Naive B cell (primary cell): ENCODE measurements around the gene DNAJC1. TPM values are rescaled to one million over a fixed set of nuclear protein-coding genes. Genes with fewer than 3 reads are reported as not detected.

ENCODE experiments used
- ATAC-seq, 2 donors: fragments of 150-1000 bp; cut with Tn5 transposase; 2 replicates each; pipeline ENCODE4 v1.10.0; 2021; ENCODE audit warnings: low read depth in 2 of 2, mild to moderate bottlenecking in 2 of 2, moderate library complexity in 2 of 2
- DNase-seq: peaks from one replicate; pipeline ENCODE4 v3.0.0; 2022
- H3K27ac Mint-ChIP-seq, 6 donors: one replicate each; pipeline ENCODE4 v1.8.0; 2020 to 2022; ENCODE audit warnings: mild to moderate bottlenecking in 6 of 6, mixed read lengths in 6 of 6, moderate library complexity in 5 of 6, inconsistent platforms in 2 of 6
- H3K27me3 Mint-ChIP-seq, 3 donors: one replicate each; pipeline ENCODE4 v1.8.0; 2021 to 2022; ENCODE audit warnings: mixed read lengths in 3 of 3, mild to moderate bottlenecking in 1 of 3
- H3K36me3 Mint-ChIP-seq, 2 donors: one replicate each; pipeline ENCODE4 v1.8.0; 2020 to 2022; ENCODE audit warnings: mixed read lengths in 2 of 2, inconsistent platforms in 1 of 2, mild to moderate bottlenecking in 1 of 2
- H3K4me1 Mint-ChIP-seq, 3 donors: one replicate each; pipeline ENCODE4 v1.8.0; 2020 to 2022; ENCODE audit warnings: mixed read lengths in 3 of 3, inconsistent platforms in 1 of 3, mild to moderate bottlenecking in 1 of 3, moderate library complexity in 1 of 3
- H3K4me3 Mint-ChIP-seq, 8 donors: one replicate each; pipeline ENCODE4 v1.8.0; 2020 to 2022; ENCODE audit warnings: mild to moderate bottlenecking in 8 of 8, mixed read lengths in 8 of 8, moderate library complexity in 8 of 8, inconsistent platforms in 2 of 8
- H3K9me3 Mint-ChIP-seq, 7 donors: one replicate each; pipeline ENCODE4 v1.8.0; 2020 to 2022; ENCODE audit warnings: mixed read lengths in 7 of 7, mild to moderate bottlenecking in 5 of 7, inconsistent platforms in 2 of 7, moderate library complexity in 1 of 7
- polyA plus RNA-seq, 6 donors: library from polyadenylated mRNA; unstranded; fragments of 300-500 nt; fragmentation: Illumina TruSeq; gene quantifications; one replicate each; pipeline ENCODE4 v1.2.3, GENCODE V29; 2021; ENCODE audit warnings: low read depth in 6 of 6

DNAJC1 gene
- polyA plus RNA-seq, 6 donors from 2014 or later, result 9.1 to 19.5 (median 14.5) TPM

GRCh38 chr10:21753497-21754270 is 249.8 kb downstream of the DNAJC1 start:
- ATAC-seq (no peak), DNase-seq (no peak)
- Mint-ChIP-seq H3K9me3 (no peaks in the 10 kb centered on the region), H3K36me3 (peaks cover 3 to 12% of the 10 kb centered on the region in 2 donors), H3K4me3 (no peak overlapping the region), H3K27ac (peak overlapping the region in 2 of 6 donors; percentile 32 to 85), H3K27me3 (no peaks in the 10 kb centered on the region), H3K4me1 (no peaks in the 10 kb centered on the region)

GRCh38 chr10:21751341-21752310 is 251.9 kb downstream of the DNAJC1 start:
- no peak for ATAC-seq
- Mint-ChIP-seq H3K27ac (no peak overlapping the region), H3K27me3 (no peaks in the 10 kb centered on the region), H3K9me3 (no peaks in the 10 kb centered on the region), H3K36me3 (peaks cover 0 to 9% of the 10 kb centered on the region in 2 donors), H3K4me3 (no peak overlapping the region), H3K4me1 (no peaks in the 10 kb centered on the region)
- DNase-seq, result no peak

GRCh38 chr10:21750424-21750823 is 253.1 kb downstream of the DNAJC1 start:
- H3K27me3 Mint-ChIP-seq, result no peaks in the 10 kb centered on the region
- H3K4me1 Mint-ChIP-seq, result peaks cover 0 to 5% (median 4%) of the 10 kb centered on the region in 3 donors
- ATAC-seq (no peak), DNase-seq (no peak)
- no peak overlapping the region for H3K4me3 Mint-ChIP-seq
- no peak overlapping the region for H3K27ac Mint-ChIP-seq
- no peaks in the 10 kb centered on the region for H3K36me3 Mint-ChIP-seq
- no peaks in the 10 kb centered on the region for H3K9me3 Mint-ChIP-seq

- Mint-ChIP-seq H3K4me3 (no peak overlapping the region), H3K4me1 (peaks cover 0 to 5% (median 4%) of the 10 kb centered on the region in 3 donors), H3K36me3 (no peaks in the 10 kb centered on the region), H3K27me3 (no peaks in the 10 kb centered on the region), H3K27ac (no peak overlapping the region), H3K9me3 (no peaks in the 10 kb centered on the region)
- no peak for DNase-seq
- no peak for ATAC-seq
These were observed 253.7 kb downstream of the DNAJC1 start for GRCh38 chr10:21749788-21750187.

GRCh38 chr10:21747809-21748208 is 255.7 kb downstream of the DNAJC1 start:
- DNase-seq, result no peak
- Mint-ChIP-seq H3K9me3 (no peaks in the 10 kb centered on the region), H3K27ac (peak overlapping the region in 1 of 6 donors; percentile 21), H3K36me3 (no peaks in the 10 kb centered on the region), H3K4me3 (no peak overlapping the region), H3K4me1 (peaks cover 0 to 5% (median 4%) of the 10 kb centered on the region in 3 donors), H3K27me3 (no peaks in the 10 kb centered on the region)
- no peak for ATAC-seq

GRCh38 chr10:21746118-21746517 is 257.4 kb downstream of the DNAJC1 start:
- Mint-ChIP-seq H3K4me1 (peaks cover 0 to 5% (median 4%) of the 10 kb centered on the region in 3 donors), H3K36me3 (no peaks in the 10 kb centered on the region), H3K27ac (peak overlapping the region in 1 of 6 donors; percentile 58), H3K27me3 (no peaks in the 10 kb centered on the region), H3K4me3 (no peak overlapping the region), H3K9me3 (no peaks in the 10 kb centered on the region)
- ATAC-seq (no peak), DNase-seq (no peak)

- no peak for ATAC-seq
- H3K27ac Mint-ChIP-seq, result peak overlapping the region in 1 of 6 donors; percentile 42
- H3K36me3 Mint-ChIP-seq, result peaks cover 4 to 6% of the 10 kb centered on the region in 2 donors
- no peak overlapping the region for H3K4me3 Mint-ChIP-seq
- DNase-seq, result no peak
- H3K27me3 Mint-ChIP-seq, result no peaks in the 10 kb centered on the region
- H3K9me3 Mint-ChIP-seq, result no peaks in the 10 kb centered on the region
- peaks cover 0 to 6% (median 5%) of the 10 kb centered on the region in 3 donors for H3K4me1 Mint-ChIP-seq
These were observed 259.3 kb downstream of the DNAJC1 start for GRCh38 chr10:21744223-21744622.

GRCh38 chr10:21742740-21743412 is 260.7 kb downstream of the DNAJC1 start:
- Mint-ChIP-seq H3K4me3 (no peak overlapping the region), H3K27ac (no peak overlapping the region), H3K36me3 (peaks cover 6 to 13% of the 10 kb centered on the region in 2 donors), H3K27me3 (no peaks in the 10 kb centered on the region), H3K4me1 (peaks cover 0 to 12% (median 5%) of the 10 kb centered on the region in 3 donors), H3K9me3 (no peaks in the 10 kb centered on the region)
- DNase-seq (no peak), ATAC-seq (no peak)

- Mint-ChIP-seq H3K4me1 (peaks cover 2 to 22% (median 11%) of the 10 kb centered on the region in 3 donors), H3K9me3 (no peaks in the 10 kb centered on the region), H3K36me3 (peaks cover 7 to 29% of the 10 kb centered on the region in 2 donors), H3K27ac (peak overlapping the region in 1 of 6 donors; percentile 68), H3K4me3 (no peak overlapping the region), H3K27me3 (no peaks in the 10 kb centered on the region)
- DNase-seq (no peak), ATAC-seq (no peak)
These were observed 262.5 kb downstream of the DNAJC1 start for GRCh38 chr10:21740989-21741388.

- Mint-ChIP-seq H3K4me3 (no peak overlapping the region), H3K9me3 (no peaks in the 10 kb centered on the region), H3K27ac (peak overlapping the region in 4 of 6 donors; percentile 53 to 91 (median 86)), H3K27me3 (no peaks in the 10 kb centered on the region), H3K36me3 (peaks cover 16 to 39% of the 10 kb centered on the region in 2 donors), H3K4me1 (peaks cover 0 to 24% (median 14%) of the 10 kb centered on the region in 3 donors)
- DNase-seq, result no peak
- ATAC-seq, result no peak
These were observed 266.4 kb downstream of the DNAJC1 start for GRCh38 chr10:21737106-21737505.

- Mint-ChIP-seq H3K4me1 (peaks cover 0 to 19% (median 14%) of the 10 kb centered on the region in 3 donors), H3K4me3 (no peak overlapping the region), H3K27me3 (no peaks in the 10 kb centered on the region), H3K36me3 (peaks cover 15 to 30% of the 10 kb centered on the region in 2 donors), H3K9me3 (no peaks in the 10 kb centered on the region), H3K27ac (no peak overlapping the region)
- DNase-seq (no peak), ATAC-seq (no peak)
These were observed 269.8 kb downstream of the DNAJC1 start for GRCh38 chr10:21733710-21734109.

GRCh38 chr10:21732067-21732772 is 271.3 kb downstream of the DNAJC1 start:
- Mint-ChIP-seq H3K36me3 (peaks cover 21 to 23% of the 10 kb centered on the region in 2 donors), H3K9me3 (no peaks in the 10 kb centered on the region), H3K27ac (peak overlapping the region in 3 of 6 donors; percentile 24 to 42 (median 37)), H3K27me3 (no peaks in the 10 kb centered on the region), H3K4me3 (no peak overlapping the region), H3K4me1 (peaks cover 0 to 14% (median 12%) of the 10 kb centered on the region in 3 donors)
- ATAC-seq (peak in 1 of 2 donors; percentile 64), DNase-seq (peak; percentile 25)
